Endodermal cell (in vitro differentiated cells): ENCODE results near the gene HSD17B1. TPM values are rescaled to one million over a fixed set of nuclear protein-coding genes. Genes with fewer than 3 reads are reported as not detected.

Source experiments
- DNase-seq: peaks from one replicate; pipeline ENCODE4 v3.0.0-alpha.2; 2017
- H3K27ac ChIP-seq: 2 replicates; pipeline ENCODE4 v1.5.1; 2013; ENCODE audit warnings: mild to moderate bottlenecking, low read depth, low read length, moderate library complexity
- H3K27me3 ChIP-seq: 2 replicates; pipeline ENCODE4 v1.6.1; 2013; ENCODE audit warnings: mild to moderate bottlenecking, low read length, moderate library complexity; ENCODE audit not compliant: insufficient read depth, control insufficient read depth, poor library complexity, severe bottlenecking
- H3K36me3 ChIP-seq: 2 replicates; pipeline ENCODE4 v1.7.0; 2013; ENCODE audit warnings: mild to moderate bottlenecking, low read length, moderate library complexity; ENCODE audit not compliant: control insufficient read depth, insufficient read depth
- H3K4me1 ChIP-seq: one replicate; pipeline ENCODE4 v1.7.0; 2013; ENCODE audit warnings: low read length; ENCODE audit not compliant: control insufficient read depth, insufficient read depth
- H3K4me3 ChIP-seq: 2 replicates; pipeline ENCODE4 v1.5.1; 2013; ENCODE audit warnings: mild to moderate bottlenecking, low read length, moderate library complexity
- H3K9ac ChIP-seq: 2 replicates; pipeline ENCODE4 v1.6.1; 2013; ENCODE audit warnings: mild to moderate bottlenecking, low read length, moderate library complexity; ENCODE audit not compliant: poor library complexity, severe bottlenecking; ENCODE audit errors: extremely low read depth
- H3K9me3 ChIP-seq: 2 replicates; pipeline ENCODE4 v1.6.1; 2013; ENCODE audit warnings: mild to moderate bottlenecking, low read length, moderate library complexity; ENCODE audit not compliant: control insufficient read depth
- H3K27ac Mint-ChIP-seq: 2 replicates; pipeline ENCODE4 v1.8.0; 2020; ENCODE audit warnings: mixed read lengths
- H3K27me3 Mint-ChIP-seq: 2 replicates; pipeline ENCODE4 v1.8.0; 2021; ENCODE audit warnings: mild to moderate bottlenecking, mixed read lengths; ENCODE audit not compliant: insufficient read depth
- H3K36me3 Mint-ChIP-seq: 2 replicates; pipeline ENCODE4 v1.8.0; 2020; ENCODE audit warnings: low read depth, mixed read lengths
- H3K4me1 Mint-ChIP-seq: 2 replicates; pipeline ENCODE4 v1.8.0; 2020; ENCODE audit warnings: mixed read lengths
- H3K4me3 Mint-ChIP-seq: 2 replicates; pipeline ENCODE4 v1.8.0; 2020; ENCODE audit warnings: mild to moderate bottlenecking, moderate library complexity, mixed read lengths
- H3K9me3 Mint-ChIP-seq: 2 replicates; pipeline ENCODE4 v1.8.0; 2020; ENCODE audit warnings: mild to moderate bottlenecking, mixed read lengths
- WGBS, 2 experiments: methylation state at CpG; one replicate each; pipeline versions ENCODE4 v1.1.5 to v1.1.7; 2013; ENCODE audit warnings: missing lambda C conversion rate in 2 of 2, mixed read lengths in 1 of 2; ENCODE audit not compliant: insufficient coverage in 1 of 2, insufficient read length in 1 of 2; 5-methylcytosine and 5-hydroxymethylcytosine counted together
- total RNA-seq, 2 donors: library from RNA; stranded (reverse); fragmentation: NEBNext Ultra II Directional in 1 of 2; extraction: Animal tissue kit (Norgen Biotek cat#: 25700) in 1 of 2; gene quantifications; 2 replicates in 1 of 2; 3 replicates in 1 of 2; pipeline ENCODE4 v1.2.1, GENCODE V29; 2021
- TF ChIP-seq, protein P1 (sequence below): fragments of 200-600 bp; sonication (generic); conservative IDR thresholded peaks from 2 replicates; pipeline ENCODE4 v1.5.0; 2021; ENCODE audit warnings: antibody characterized with exemption, mild to moderate bottlenecking

HSD17B1 gene
- total RNA-seq, 2 donors from 2014 or later: 2.4 to 2.8 TPM

DNA sequence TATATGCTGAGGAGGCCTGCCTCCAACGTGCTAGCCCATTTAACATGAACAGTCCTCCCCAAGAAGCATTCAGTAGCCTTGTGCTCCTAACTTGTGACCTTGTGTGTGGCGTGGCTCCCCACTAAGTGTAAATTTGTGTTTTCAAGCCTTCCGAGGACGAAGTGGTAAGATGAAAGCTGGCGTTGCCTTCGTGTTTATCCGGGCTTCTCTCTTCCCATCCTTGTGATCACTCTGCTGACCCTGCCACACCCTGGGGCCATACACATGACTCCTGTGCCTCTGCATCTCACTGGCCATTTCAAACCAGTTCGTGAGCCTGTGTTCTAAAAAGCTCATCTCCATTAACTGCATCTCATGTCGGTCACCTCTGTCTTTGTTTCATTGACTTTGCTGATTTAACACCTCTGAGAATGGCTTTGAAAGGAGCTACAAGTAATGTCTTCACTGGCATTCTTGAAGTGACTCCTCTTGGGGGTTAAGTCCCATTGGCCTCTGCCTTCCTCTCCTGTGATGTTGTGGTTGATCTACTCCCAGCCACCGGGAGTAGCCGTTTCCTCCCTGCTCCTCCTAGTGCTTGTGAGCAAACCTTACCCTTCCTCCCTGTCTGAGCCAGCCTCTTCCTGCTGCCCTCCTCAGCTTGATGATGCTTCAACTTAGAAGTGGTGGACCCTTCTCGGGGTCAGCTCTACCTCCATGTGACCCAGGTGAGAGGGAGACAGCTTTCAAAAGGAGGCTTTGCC is 44.1 kb upstream of the HSD17B1 start:
- Histone ChIP-seq H3K27ac (no peak overlapping the region), H3K4me3 (no peak overlapping the region), H3K4me1 (no peaks in the 10 kb centered on the region), H3K9me3 (no peaks in the 10 kb centered on the region), H3K9ac (no peak overlapping the region), H3K27me3 (no peaks in the 10 kb centered on the region), H3K36me3 (peaks cover 33% of the 10 kb centered on the region)
- peaks cover 39% of the 10 kb centered on the region for H3K36me3 Mint-ChIP-seq
- peak overlapping the region; percentile 36 for H3K27ac Mint-ChIP-seq
- WGBS, 2 experiments: 83 to 87% methylated on average over 10 to 12 of the region's 12 CpGs
- TF ChIP-seq, protein P1, sequence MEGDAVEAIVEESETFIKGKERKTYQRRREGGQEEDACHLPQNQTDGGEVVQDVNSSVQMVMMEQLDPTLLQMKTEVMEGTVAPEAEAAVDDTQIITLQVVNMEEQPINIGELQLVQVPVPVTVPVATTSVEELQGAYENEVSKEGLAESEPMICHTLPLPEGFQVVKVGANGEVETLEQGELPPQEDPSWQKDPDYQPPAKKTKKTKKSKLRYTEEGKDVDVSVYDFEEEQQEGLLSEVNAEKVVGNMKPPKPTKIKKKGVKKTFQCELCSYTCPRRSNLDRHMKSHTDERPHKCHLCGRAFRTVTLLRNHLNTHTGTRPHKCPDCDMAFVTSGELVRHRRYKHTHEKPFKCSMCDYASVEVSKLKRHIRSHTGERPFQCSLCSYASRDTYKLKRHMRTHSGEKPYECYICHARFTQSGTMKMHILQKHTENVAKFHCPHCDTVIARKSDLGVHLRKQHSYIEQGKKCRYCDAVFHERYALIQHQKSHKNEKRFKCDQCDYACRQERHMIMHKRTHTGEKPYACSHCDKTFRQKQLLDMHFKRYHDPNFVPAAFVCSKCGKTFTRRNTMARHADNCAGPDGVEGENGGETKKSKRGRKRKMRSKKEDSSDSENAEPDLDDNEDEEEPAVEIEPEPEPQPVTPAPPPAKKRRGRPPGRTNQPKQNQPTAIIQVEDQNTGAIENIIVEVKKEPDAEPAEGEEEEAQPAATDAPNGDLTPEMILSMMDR: no peak
- DNase-seq: peak; percentile 68
- H3K4me1 Mint-ChIP-seq: peaks cover 23% of the 10 kb centered on the region
- no peaks in the 10 kb centered on the region for H3K27me3 Mint-ChIP-seq
- no peak overlapping the region for H3K4me3 Mint-ChIP-seq
- no peaks in the 10 kb centered on the region for H3K9me3 Mint-ChIP-seq

- Histone ChIP-seq H3K27me3 (no peaks in the 10 kb centered on the region), H3K36me3 (peaks cover 30% of the 10 kb centered on the region), H3K4me3 (no peak overlapping the region), H3K4me1 (no peaks in the 10 kb centered on the region), H3K27ac (no peak overlapping the region), H3K9me3 (no peaks in the 10 kb centered on the region), H3K9ac (no peak overlapping the region)
- TF ChIP-seq, protein P1: no peak
- Mint-ChIP-seq H3K4me3 (no peak overlapping the region), H3K4me1 (peaks cover 23% of the 10 kb centered on the region), H3K36me3 (peaks cover 31% of the 10 kb centered on the region), H3K27ac (no peak overlapping the region), H3K9me3 (no peaks in the 10 kb centered on the region), H3K27me3 (no peaks in the 10 kb centered on the region)
- no peak for DNase-seq
- 94 to 96% methylated on average over 4 to 5 of the region's 5 CpGs for WGBS, 2 experiments
These were observed 43.3 kb upstream of the HSD17B1 start for GRCh38 chr17:42509409-42509808.

DNA sequence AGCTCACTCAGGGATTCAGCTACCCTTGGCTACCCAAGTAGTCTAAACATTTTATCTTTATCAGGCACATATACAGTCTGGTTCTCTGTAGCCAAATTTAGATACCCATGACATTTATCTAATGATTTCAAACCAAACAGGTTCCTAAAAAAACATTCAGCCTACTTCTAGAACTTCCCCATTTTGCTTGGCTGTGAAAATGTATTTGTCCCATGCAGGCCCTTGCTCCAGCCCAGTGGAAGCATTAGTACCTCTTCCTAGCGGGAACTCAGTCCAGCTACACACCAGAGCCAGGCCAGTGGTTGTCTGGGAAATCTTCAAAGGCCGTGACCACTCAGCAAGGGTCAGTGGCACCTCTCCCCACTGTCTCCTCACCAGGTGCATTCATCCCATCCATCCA is 42.9 kb upstream of the HSD17B1 start:
- Histone ChIP-seq H3K27ac (no peak overlapping the region), H3K36me3 (peaks cover 27% of the 10 kb centered on the region), H3K4me3 (no peak overlapping the region), H3K4me1 (no peaks in the 10 kb centered on the region), H3K27me3 (no peaks in the 10 kb centered on the region), H3K9ac (no peak overlapping the region), H3K9me3 (no peaks in the 10 kb centered on the region)
- Mint-ChIP-seq H3K27me3 (no peaks in the 10 kb centered on the region), H3K27ac (no peak overlapping the region), H3K4me3 (no peak overlapping the region), H3K36me3 (peaks cover 32% of the 10 kb centered on the region), H3K4me1 (peaks cover 23% of the 10 kb centered on the region), H3K9me3 (no peaks in the 10 kb centered on the region)
- DNase-seq: no peak
- WGBS, 2 experiments: 86 to 100% methylated on average over 2 of the region's 2 CpGs
- TF ChIP-seq, protein P1: no peak
